ENCODE measurements around the gene FBXO2. TPM values are rescaled to one million over a fixed set of nuclear protein-coding genes. Genes with fewer than 3 reads are reported as not detected.

Gene FBXO2
- total RNA-seq, 1 experiment from 2014 or later, result 81.1 TPM

GRCh38 chr1:11664336-11665065 lies 10.3 kb upstream of the FBXO2 start:
- intact Hi-C loops (cut with micrococcal nuclease), result no loop called here
- peak overlapping the region; percentile 78 for H3K9ac ChIP-seq (ENCODE audit: low read length)
- no peaks in the 10 kb centered on the region for H4K20me1 ChIP-seq (ENCODE audit: insufficient read depth)
- H3K9me3 ChIP-seq (ENCODE audit: control insufficient read depth in 1 of 2, insufficient read depth in 1 of 2, low read depth in 1 of 2, low read length in 2 of 2), result no peaks in the 10 kb centered on the region
- 0 out of 2 replicates have a peak, but pooled peaks cover 5% of the 10 kb centered on the region for H3K79me2 ChIP-seq (ENCODE audit: insufficient read depth, low read length)
- H3K27ac ChIP-seq (ENCODE audit: low read depth, low read length), result peak overlapping the region; percentile 77
- peak overlapping the region; percentile 94 for H3K4me2 ChIP-seq (ENCODE audit: low read length)
- H3K4me3 ChIP-seq (replicated peaks in 1 of 2; ENCODE audit: low read depth in 1 of 2, low read length in 2 of 2), result peak overlapping the region; percentile 66 to 79
- H3K27me3 ChIP-seq (ENCODE audit: insufficient read depth, low read length), result no peaks in the 10 kb centered on the region
- peaks cover 9 to 26% of the 10 kb centered on the region in 2 experiments for H3K4me1 ChIP-seq (ENCODE audit: control insufficient read depth in 1 of 2, insufficient read depth in 2 of 2, low read length in 2 of 2)
- no peak overlapping the region for H2AFZ ChIP-seq (ENCODE audit: low read depth, low read length, poor library complexity, severe bottlenecking)
- ChIA-PET POLR2A (interaction anchor here (0.7 to 1.9 kb wide), 11 partner anchors 9 to 245 kb away, joined by 3 to 11 read pairs (median 4); partner anchors contain the start of genes FBXO2 and FBXO44), CTCF (interaction anchor here (0.6 to 3.1 kb wide), 16 partner anchors 10 to 600 kb away, joined by 3 to 23 read pairs (median 4); partner anchors contain the start of genes DRAXIN, FBXO2, FBXO44 and MAD2L2), RAD21 (ENCODE audit: low non-redundant PET in 1 of 2, low total read pairs in 2 of 2, uncharacterized antibody in 2 of 2, unreplicated experiment in 2 of 2) (interaction anchor here (0.9 to 1.8 kb wide), 5 partner anchors 11 to 55 kb away, joined by 3 to 10 read pairs (median 4); no protein-coding TSS in a partner anchor)
- DNase-seq (ENCODE audit: low read depth, low spot score) (no peak), ATAC-seq (peak; percentile 53)
- H3K9me2 ChIP-seq (ENCODE audit: insufficient read depth), result no peaks in the 10 kb centered on the region
- peaks cover 8 to 13% of the 10 kb centered on the region in 2 experiments; a peak in 2 of 4 replicates for H3K36me3 ChIP-seq (ENCODE audit: control insufficient read depth in 1 of 2, insufficient read depth in 2 of 2, low read length in 2 of 2)
- TF ChIP-seq, protein P1, sequence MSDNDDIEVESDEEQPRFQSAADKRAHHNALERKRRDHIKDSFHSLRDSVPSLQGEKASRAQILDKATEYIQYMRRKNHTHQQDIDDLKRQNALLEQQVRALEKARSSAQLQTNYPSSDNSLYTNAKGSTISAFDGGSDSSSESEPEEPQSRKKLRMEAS (IDR thresholded peaks at IDR 0.05), result peak; percentile 46; the same call in 1 of the 2 replicates
- TF ChIP-seq POLR2AphosphoS5 (IDR thresholded peaks at IDR 0.05; ENCODE audit: low read depth, low read length), result peak; percentile 34; the same call in 1 of the 2 replicates
- TF ChIP-seq ZNF274 (IDR thresholded peaks at IDR 0.05; ENCODE audit: low read depth, low read length), result no peak
- peak; percentile 91 for TF ChIP-seq ZFX (IDR thresholded peaks at IDR 0.05)
- no TSS peak for BruUV-seq (replicated peaks)

DNA sequence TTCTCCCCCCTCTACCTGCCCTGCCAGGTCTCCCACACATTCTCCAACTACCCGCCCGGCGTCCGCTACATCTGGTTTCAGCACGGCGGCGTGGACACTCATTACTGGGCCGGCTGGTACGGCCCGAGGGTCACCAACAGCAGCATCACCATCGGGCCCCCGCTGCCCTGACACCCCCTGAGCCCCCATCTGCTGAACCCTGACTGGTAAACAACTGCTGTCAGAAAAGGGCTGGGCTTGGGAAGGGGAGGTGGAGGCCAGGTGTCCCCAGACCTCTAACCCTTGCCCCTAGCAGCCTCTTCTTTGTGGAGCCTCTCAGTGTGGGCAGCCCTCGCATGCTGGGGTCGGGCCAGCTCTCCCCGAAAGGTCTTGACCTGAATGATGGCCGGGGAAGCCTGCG lies 6.9 kb upstream of the FBXO2 start:
- Histone ChIP-seq H3K36me3 (ENCODE audit: control insufficient read depth in 1 of 2, insufficient read depth in 2 of 2, low read length in 2 of 2) (peaks cover 19 to 25% of the 10 kb centered on the region in 2 experiments), H3K9ac (ENCODE audit: low read length) (no peak overlapping the region), H3K4me1 (ENCODE audit: control insufficient read depth in 1 of 2, insufficient read depth in 2 of 2, low read length in 2 of 2) (peaks cover 9 to 26% of the 10 kb centered on the region in 2 experiments), H2AFZ (ENCODE audit: low read depth, low read length, poor library complexity, severe bottlenecking) (no peak overlapping the region), H3K9me2 (ENCODE audit: insufficient read depth) (no peaks in the 10 kb centered on the region), H3K79me2 (ENCODE audit: insufficient read depth, low read length) (0 out of 2 replicates have a peak, but pooled peaks cover 5% of the 10 kb centered on the region), H3K4me2 (ENCODE audit: low read length) (peak overlapping the region; percentile 27), H3K27me3 (ENCODE audit: insufficient read depth, low read length) (no peaks in the 10 kb centered on the region), H3K27ac (ENCODE audit: low read depth, low read length) (0 out of 2 replicates have a peak overlapping the region, but pooled peaks have one; percentile 22), H3K9me3 (ENCODE audit: control insufficient read depth in 1 of 2, insufficient read depth in 1 of 2, low read depth in 1 of 2, low read length in 2 of 2) (no peaks in the 10 kb centered on the region), H4K20me1 (ENCODE audit: insufficient read depth) (no peaks in the 10 kb centered on the region), H3K4me3 (replicated peaks in 1 of 2; ENCODE audit: low read depth in 1 of 2, low read length in 2 of 2) (no peak overlapping the region)
- CTCF ChIA-PET, result no interaction called here
- intact Hi-C loops (cut with micrococcal nuclease), result no loop called here
- RAD21 ChIA-PET (ENCODE audit: low non-redundant PET in 1 of 2, low total read pairs in 2 of 2, uncharacterized antibody in 2 of 2, unreplicated experiment in 2 of 2), result no interaction called here
- BruUV-seq (replicated peaks), result no TSS peak
- POLR2A ChIA-PET, result no interaction called here
- no peak for DNase-seq (ENCODE audit: low read depth, low spot score)
- ATAC-seq, result no peak
- TF ChIP-seq EZH2phosphoT487 (IDR thresholded peaks at IDR 0.05; ENCODE audit: borderline replicate concordance), result no peak
